Measurements from ENCODE around the gene KIDINS220. TPM values are rescaled to one million over a fixed set of nuclear protein-coding genes. Genes with fewer than 3 reads are reported as not detected.

KIDINS220 gene
- total RNA-seq, 1 experiment from 2014 or later, result 20.1 TPM

DNA sequence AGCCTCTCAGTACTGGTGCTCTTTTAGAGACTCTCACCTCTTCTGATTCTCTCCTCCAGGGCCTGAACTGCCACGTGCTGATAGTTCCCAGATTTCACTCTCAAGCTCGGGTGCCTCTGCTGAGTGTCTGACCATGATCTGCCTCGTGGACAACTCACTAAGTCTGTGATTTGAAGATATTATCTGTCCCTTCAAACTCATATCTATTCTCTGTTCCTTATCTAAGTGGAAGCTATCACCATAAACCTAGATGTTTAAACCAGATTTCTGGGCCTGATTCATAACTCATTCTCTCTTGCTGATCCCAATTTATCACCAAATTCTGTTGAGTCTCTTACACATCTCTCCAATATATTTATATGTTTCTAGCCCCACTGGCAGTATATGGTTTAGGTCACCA is 29.9 kb upstream of the KIDINS220 start:
- ChIA-PET CTCF (no interaction called here), POLR2A (no interaction called here), RAD21 (ENCODE audit: low non-redundant PET in 1 of 2, low total read pairs in 2 of 2, uncharacterized antibody in 2 of 2, unreplicated experiment in 2 of 2) (no interaction called here)
- no peak overlapping the region for H2AFZ ChIP-seq (ENCODE audit: low read depth, low read length, poor library complexity, severe bottlenecking)
- no peaks in the 10 kb centered on the region for H3K36me3 ChIP-seq (ENCODE audit: control insufficient read depth in 1 of 2, insufficient read depth in 2 of 2, low read length in 2 of 2)
- no peaks in the 10 kb centered on the region for H3K9me2 ChIP-seq (ENCODE audit: insufficient read depth)
- BruUV-seq (replicated peaks), result no TSS peak
- no peaks in the 10 kb centered on the region for H3K79me2 ChIP-seq (ENCODE audit: insufficient read depth, low read length)
- no peak overlapping the region for H3K27ac ChIP-seq (ENCODE audit: low read depth, low read length)
- DNase-seq (ENCODE audit: low read depth, low spot score), result no peak
- no peak for ATAC-seq
- H3K4me1 ChIP-seq (ENCODE audit: control insufficient read depth in 1 of 2, insufficient read depth in 2 of 2, low read length in 2 of 2), result no peaks in the 10 kb centered on the region
- no peaks in the 10 kb centered on the region for H4K20me1 ChIP-seq (ENCODE audit: insufficient read depth)
- TF ChIP-seq YY1 (IDR thresholded peaks at IDR 0.05; ENCODE audit: extremely low read depth, insufficient replicate concordance, low read depth, low read length), result no peak
- TF ChIP-seq ZFX (IDR thresholded peaks at IDR 0.05), result no peak
- no peak for TF ChIP-seq TCF7L2 (IDR thresholded peaks at IDR 0.05; ENCODE audit: borderline replicate concordance, extremely low read depth, insufficient read depth, insufficient read length)
- TF ChIP-seq, protein P1, sequence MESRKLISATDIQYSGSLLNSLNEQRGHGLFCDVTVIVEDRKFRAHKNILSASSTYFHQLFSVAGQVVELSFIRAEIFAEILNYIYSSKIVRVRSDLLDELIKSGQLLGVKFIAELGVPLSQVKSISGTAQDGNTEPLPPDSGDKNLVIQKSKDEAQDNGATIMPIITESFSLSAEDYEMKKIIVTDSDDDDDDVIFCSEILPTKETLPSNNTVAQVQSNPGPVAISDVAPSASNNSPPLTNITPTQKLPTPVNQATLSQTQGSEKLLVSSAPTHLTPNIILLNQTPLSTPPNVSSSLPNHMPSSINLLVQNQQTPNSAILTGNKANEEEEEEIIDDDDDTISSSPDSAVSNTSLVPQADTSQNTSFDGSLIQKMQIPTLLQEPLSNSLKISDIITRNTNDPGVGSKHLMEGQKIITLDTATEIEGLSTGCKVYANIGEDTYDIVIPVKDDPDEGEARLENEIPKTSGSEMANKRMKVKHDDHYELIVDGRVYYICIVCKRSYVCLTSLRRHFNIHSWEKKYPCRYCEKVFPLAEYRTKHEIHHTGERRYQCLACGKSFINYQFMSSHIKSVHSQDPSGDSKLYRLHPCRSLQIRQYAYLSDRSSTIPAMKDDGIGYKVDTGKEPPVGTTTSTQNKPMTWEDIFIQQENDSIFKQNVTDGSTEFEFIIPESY (IDR thresholded peaks at IDR 0.05; ENCODE audit: extremely low read depth, insufficient replicate concordance, low read length), result no peak
- TF ChIP-seq EZH2phosphoT487 (IDR thresholded peaks at IDR 0.05; ENCODE audit: borderline replicate concordance), result no peak
- TF ChIP-seq SRF (IDR thresholded peaks at IDR 0.05; ENCODE audit: low read depth), result no peak
- TF ChIP-seq SIN3A (IDR thresholded peaks at IDR 0.05; ENCODE audit: low read depth), result no peak
- TF ChIP-seq EGR1 (IDR thresholded peaks at IDR 0.05; ENCODE audit: low read depth), result no peak
- TF ChIP-seq, protein P2, sequence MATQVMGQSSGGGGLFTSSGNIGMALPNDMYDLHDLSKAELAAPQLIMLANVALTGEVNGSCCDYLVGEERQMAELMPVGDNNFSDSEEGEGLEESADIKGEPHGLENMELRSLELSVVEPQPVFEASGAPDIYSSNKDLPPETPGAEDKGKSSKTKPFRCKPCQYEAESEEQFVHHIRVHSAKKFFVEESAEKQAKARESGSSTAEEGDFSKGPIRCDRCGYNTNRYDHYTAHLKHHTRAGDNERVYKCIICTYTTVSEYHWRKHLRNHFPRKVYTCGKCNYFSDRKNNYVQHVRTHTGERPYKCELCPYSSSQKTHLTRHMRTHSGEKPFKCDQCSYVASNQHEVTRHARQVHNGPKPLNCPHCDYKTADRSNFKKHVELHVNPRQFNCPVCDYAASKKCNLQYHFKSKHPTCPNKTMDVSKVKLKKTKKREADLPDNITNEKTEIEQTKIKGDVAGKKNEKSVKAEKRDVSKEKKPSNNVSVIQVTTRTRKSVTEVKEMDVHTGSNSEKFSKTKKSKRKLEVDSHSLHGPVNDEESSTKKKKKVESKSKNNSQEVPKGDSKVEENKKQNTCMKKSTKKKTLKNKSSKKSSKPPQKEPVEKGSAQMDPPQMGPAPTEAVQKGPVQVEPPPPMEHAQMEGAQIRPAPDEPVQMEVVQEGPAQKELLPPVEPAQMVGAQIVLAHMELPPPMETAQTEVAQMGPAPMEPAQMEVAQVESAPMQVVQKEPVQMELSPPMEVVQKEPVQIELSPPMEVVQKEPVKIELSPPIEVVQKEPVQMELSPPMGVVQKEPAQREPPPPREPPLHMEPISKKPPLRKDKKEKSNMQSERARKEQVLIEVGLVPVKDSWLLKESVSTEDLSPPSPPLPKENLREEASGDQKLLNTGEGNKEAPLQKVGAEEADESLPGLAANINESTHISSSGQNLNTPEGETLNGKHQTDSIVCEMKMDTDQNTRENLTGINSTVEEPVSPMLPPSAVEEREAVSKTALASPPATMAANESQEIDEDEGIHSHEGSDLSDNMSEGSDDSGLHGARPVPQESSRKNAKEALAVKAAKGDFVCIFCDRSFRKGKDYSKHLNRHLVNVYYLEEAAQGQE (IDR thresholded peaks at IDR 0.05; ENCODE audit: low read depth), result no peak
- TF ChIP-seq SP1 (IDR thresholded peaks at IDR 0.05; ENCODE audit: low read depth), result no peak
- no peak for TF ChIP-seq EZH2 (IDR thresholded peaks at IDR 0.05)
- no peak for TF ChIP-seq POLR2AphosphoS5 (IDR thresholded peaks at IDR 0.05; ENCODE audit: low read depth, low read length)
- no peak for TF ChIP-seq CEBPB (IDR thresholded peaks at IDR 0.05; ENCODE audit: low read depth)
- TF ChIP-seq CBX3 (IDR thresholded peaks at IDR 0.05; ENCODE audit: low read depth), result no peak
- TF ChIP-seq, protein P3, sequence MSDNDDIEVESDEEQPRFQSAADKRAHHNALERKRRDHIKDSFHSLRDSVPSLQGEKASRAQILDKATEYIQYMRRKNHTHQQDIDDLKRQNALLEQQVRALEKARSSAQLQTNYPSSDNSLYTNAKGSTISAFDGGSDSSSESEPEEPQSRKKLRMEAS (IDR thresholded peaks at IDR 0.05), result no peak
- TF ChIP-seq FOSL1 (IDR thresholded peaks at IDR 0.05; ENCODE audit: low read depth), result no peak
- TF ChIP-seq, protein P4, sequence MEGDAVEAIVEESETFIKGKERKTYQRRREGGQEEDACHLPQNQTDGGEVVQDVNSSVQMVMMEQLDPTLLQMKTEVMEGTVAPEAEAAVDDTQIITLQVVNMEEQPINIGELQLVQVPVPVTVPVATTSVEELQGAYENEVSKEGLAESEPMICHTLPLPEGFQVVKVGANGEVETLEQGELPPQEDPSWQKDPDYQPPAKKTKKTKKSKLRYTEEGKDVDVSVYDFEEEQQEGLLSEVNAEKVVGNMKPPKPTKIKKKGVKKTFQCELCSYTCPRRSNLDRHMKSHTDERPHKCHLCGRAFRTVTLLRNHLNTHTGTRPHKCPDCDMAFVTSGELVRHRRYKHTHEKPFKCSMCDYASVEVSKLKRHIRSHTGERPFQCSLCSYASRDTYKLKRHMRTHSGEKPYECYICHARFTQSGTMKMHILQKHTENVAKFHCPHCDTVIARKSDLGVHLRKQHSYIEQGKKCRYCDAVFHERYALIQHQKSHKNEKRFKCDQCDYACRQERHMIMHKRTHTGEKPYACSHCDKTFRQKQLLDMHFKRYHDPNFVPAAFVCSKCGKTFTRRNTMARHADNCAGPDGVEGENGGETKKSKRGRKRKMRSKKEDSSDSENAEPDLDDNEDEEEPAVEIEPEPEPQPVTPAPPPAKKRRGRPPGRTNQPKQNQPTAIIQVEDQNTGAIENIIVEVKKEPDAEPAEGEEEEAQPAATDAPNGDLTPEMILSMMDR (IDR thresholded peaks at IDR 0.05 in 2 of 3, conservative IDR thresholded peaks at IDR 0.05 in 1 of 3; ENCODE audit: borderline replicate concordance in 1 of 3, insufficient read depth in 1 of 3, low read depth in 2 of 3, low read length in 2 of 3), result no peak
- no peak for TF ChIP-seq ELF1 (IDR thresholded peaks at IDR 0.05; ENCODE audit: borderline replicate concordance, low read depth)
- no peak for TF ChIP-seq RAD21 (IDR thresholded peaks at IDR 0.05; ENCODE audit: low read depth)
- no peak overlapping the region for H3K4me3 ChIP-seq (replicated peaks in 1 of 2; ENCODE audit: low read depth in 1 of 2, low read length in 2 of 2)
- intact Hi-C loops (cut with micrococcal nuclease), result no loop called here
- H3K9ac ChIP-seq (ENCODE audit: low read length), result no peak overlapping the region
- no peak overlapping the region for H3K4me2 ChIP-seq (ENCODE audit: low read length)
- no peaks in the 10 kb centered on the region for H3K9me3 ChIP-seq (ENCODE audit: control insufficient read depth in 1 of 2, insufficient read depth in 1 of 2, low read depth in 1 of 2, low read length in 2 of 2)
- no peaks in the 10 kb centered on the region for H3K27me3 ChIP-seq (ENCODE audit: insufficient read depth, low read length)
